HCT116 (cell line): ENCODE data around the gene COPG2.

Experiments used
- CEBPB ChIP-seq: IDR thresholded peaks from 2 replicates; pipeline ENCODE4 v1.6.1; 2012; ENCODE audit warnings: low read depth
- EZH2 ChIP-seq: fragments of 200-600 bp; sonication (generic); IDR thresholded peaks from 2 replicates; pipeline ENCODE4 v1.6.1; 2017; ENCODE audit warnings: antibody characterized with exemption, mixed run types
- JUND ChIP-seq: IDR thresholded peaks from 2 replicates; pipeline ENCODE4 v1.6.1; 2012
- POLR2A ChIP-seq: IDR thresholded peaks from 2 replicates; pipeline ENCODE4 v1.7.0; 2011; ENCODE audit warnings: borderline replicate concordance; ENCODE audit not compliant: insufficient read depth, insufficient read length; ENCODE audit errors: extremely low read depth
- POLR2AphosphoS5 ChIP-seq: IDR thresholded peaks from 2 replicates; pipeline ENCODE4 v1.6.1; 2011; ENCODE audit warnings: mild to moderate bottlenecking, low read depth, low read length, moderate library complexity
- RAD21 ChIP-seq: IDR thresholded peaks from 2 replicates; pipeline ENCODE4 v1.6.1; 2012; ENCODE audit warnings: low read depth, mild to moderate bottlenecking
- ZFX ChIP-seq: fragments of 450-650 bp; IDR thresholded peaks from 2 replicates; pipeline ENCODE4 v1.6.1; 2017
- TF ChIP-seq, protein P1 (sequence below), 3 experiments: fragments of 200-600 bp in 1 of 3; sonication (generic) in 1 of 3; IDR thresholded peaks in 2 of 3; conservative IDR thresholded peaks in 1 of 3; 2 replicates each; pipeline ENCODE4 v1.5.1; 2012 to 2017; ENCODE audit warnings: low read depth in 2 of 3, low read length in 2 of 3, antibody characterized with exemption in 1 of 3, borderline replicate concordance in 1 of 3, control low read depth in 1 of 3, mild to moderate bottlenecking in 1 of 3, mixed read lengths in 1 of 3, mixed run types in 1 of 3, moderate library complexity in 1 of 3; ENCODE audit not compliant: insufficient read depth in 1 of 3
- TF ChIP-seq, protein P2 (sequence below): IDR thresholded peaks from 2 replicates; pipeline ENCODE4 v1.6.1; 2011; ENCODE audit warnings: mild to moderate bottlenecking, low read length, moderate library complexity; ENCODE audit not compliant: insufficient replicate concordance; ENCODE audit errors: extremely low read depth
- TF ChIP-seq, protein P3 (sequence below): IDR thresholded peaks from 2 replicates; pipeline ENCODE4 v1.6.1; 2012
- TF ChIP-seq, protein P4 (sequence below): IDR thresholded peaks from 2 replicates; pipeline ENCODE4 v1.6.1; 2012

DNA sequence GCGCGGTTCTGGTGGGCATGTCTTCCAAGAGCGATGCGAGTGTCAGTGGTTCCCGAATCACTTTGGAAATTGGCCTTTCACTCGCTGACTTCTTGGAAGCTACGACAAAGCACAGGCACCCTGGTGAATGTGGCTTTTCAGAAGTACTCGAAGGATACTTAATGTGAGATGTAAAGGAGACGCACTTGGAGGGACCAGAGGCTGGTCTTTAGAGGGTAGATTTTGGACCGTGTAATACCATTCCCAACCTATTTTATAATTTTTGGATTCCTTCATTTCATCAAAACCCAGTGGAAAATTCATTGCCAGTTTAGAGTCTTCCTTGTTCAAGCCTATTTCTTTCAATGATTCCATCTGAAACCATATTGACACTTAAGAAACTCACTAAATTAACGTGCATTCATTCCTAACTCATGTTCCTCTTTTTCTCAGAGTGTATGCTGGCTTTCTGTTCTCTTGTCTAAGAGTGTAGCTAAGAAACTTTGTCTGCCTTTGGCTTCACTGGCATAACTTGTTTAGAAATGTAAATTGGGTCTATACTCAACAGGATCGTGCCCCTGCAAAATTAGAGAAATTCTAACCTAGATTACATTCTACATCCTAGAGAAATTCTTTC lies 645 bp upstream of the COPG2 start:
- TF ChIP-seq RAD21: no peak
- TF ChIP-seq POLR2A: no peak
- TF ChIP-seq ZFX: no peak
- TF ChIP-seq, protein P1, sequence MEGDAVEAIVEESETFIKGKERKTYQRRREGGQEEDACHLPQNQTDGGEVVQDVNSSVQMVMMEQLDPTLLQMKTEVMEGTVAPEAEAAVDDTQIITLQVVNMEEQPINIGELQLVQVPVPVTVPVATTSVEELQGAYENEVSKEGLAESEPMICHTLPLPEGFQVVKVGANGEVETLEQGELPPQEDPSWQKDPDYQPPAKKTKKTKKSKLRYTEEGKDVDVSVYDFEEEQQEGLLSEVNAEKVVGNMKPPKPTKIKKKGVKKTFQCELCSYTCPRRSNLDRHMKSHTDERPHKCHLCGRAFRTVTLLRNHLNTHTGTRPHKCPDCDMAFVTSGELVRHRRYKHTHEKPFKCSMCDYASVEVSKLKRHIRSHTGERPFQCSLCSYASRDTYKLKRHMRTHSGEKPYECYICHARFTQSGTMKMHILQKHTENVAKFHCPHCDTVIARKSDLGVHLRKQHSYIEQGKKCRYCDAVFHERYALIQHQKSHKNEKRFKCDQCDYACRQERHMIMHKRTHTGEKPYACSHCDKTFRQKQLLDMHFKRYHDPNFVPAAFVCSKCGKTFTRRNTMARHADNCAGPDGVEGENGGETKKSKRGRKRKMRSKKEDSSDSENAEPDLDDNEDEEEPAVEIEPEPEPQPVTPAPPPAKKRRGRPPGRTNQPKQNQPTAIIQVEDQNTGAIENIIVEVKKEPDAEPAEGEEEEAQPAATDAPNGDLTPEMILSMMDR (IDR thresholded peaks at IDR 0.05 in 2 of 3, conservative IDR thresholded peaks at IDR 0.05 in 1 of 3; ENCODE audit: borderline replicate concordance in 1 of 3, insufficient read depth in 1 of 3, low read depth in 2 of 3, low read length in 2 of 3): no peak
- no peak for TF ChIP-seq EZH2
- TF ChIP-seq, protein P2, sequence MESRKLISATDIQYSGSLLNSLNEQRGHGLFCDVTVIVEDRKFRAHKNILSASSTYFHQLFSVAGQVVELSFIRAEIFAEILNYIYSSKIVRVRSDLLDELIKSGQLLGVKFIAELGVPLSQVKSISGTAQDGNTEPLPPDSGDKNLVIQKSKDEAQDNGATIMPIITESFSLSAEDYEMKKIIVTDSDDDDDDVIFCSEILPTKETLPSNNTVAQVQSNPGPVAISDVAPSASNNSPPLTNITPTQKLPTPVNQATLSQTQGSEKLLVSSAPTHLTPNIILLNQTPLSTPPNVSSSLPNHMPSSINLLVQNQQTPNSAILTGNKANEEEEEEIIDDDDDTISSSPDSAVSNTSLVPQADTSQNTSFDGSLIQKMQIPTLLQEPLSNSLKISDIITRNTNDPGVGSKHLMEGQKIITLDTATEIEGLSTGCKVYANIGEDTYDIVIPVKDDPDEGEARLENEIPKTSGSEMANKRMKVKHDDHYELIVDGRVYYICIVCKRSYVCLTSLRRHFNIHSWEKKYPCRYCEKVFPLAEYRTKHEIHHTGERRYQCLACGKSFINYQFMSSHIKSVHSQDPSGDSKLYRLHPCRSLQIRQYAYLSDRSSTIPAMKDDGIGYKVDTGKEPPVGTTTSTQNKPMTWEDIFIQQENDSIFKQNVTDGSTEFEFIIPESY: no peak
- TF ChIP-seq, protein P3, sequence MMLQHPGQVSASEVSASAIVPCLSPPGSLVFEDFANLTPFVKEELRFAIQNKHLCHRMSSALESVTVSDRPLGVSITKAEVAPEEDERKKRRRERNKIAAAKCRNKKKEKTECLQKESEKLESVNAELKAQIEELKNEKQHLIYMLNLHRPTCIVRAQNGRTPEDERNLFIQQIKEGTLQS: no peak
- no peak for TF ChIP-seq JUND
- no peak for TF ChIP-seq CEBPB
- TF ChIP-seq, protein P4, sequence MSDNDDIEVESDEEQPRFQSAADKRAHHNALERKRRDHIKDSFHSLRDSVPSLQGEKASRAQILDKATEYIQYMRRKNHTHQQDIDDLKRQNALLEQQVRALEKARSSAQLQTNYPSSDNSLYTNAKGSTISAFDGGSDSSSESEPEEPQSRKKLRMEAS: no peak
- TF ChIP-seq POLR2AphosphoS5: no peak
